ENCODE measurements around the gene KDM3A.

KDM3A gene

DNA sequence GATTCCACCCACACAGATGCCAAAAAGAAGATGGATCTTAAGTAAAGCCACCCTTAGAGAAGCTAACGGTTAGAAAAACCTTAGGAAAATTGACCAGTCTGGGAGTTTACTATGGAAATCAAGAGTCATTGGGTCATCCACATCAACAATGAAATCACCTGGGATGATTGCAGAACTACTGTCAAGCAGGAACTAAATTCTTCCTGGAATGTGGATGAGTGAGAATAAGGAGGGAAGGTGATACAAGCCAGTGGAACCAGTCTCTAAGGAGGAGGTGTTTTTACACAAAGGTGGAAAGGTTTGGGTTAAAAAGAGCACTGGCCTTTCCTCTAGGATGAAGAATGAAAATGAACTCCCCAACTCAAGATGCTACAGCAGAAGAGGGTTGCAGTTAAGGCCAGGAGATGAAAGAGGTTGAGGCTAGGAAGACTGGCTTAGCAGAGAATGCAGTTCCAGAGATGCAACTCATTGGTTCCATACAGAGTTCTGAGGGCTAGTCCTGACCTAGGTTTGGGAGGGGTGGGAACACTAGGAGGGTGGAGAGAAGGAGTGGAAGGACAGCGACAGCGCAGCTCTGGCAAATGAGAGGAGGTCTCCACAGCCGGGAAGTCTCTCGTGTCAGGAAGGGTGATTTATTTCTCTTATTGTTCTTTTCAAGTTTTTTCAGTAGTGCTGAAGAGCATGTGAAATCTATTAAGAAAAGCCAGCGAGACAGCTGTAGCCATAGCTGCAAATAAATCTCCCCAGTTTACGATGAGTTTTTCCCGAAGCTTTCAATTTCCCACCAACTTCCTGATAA, 27.7 kb upstream of the KDM3A start:
- no peaks in the 10 kb centered on the region for H3K36me3 ChIP-seq (ENCODE audit: control insufficient read depth, insufficient read depth, low read length)
- no peaks in the 10 kb centered on the region for H3K4me1 ChIP-seq (ENCODE audit: control insufficient read depth, insufficient read depth, low read length)
- no peak overlapping the region for H3K27ac ChIP-seq (ENCODE audit: low read depth, low read length)
- H3K4me3 ChIP-seq (ENCODE audit: low read depth, low read length): no peak overlapping the region
- H3K9me3 ChIP-seq (ENCODE audit: control insufficient read depth, insufficient read depth, low read depth, low read length): no peaks in the 10 kb centered on the region; the same call in 1 of the 2 replicates
- no peaks in the 10 kb centered on the region for H3K27me3 ChIP-seq (ENCODE audit: control insufficient read depth, insufficient read depth, low read length)
- no peak overlapping the region for H3K9ac ChIP-seq (ENCODE audit: low read length)

DNA sequence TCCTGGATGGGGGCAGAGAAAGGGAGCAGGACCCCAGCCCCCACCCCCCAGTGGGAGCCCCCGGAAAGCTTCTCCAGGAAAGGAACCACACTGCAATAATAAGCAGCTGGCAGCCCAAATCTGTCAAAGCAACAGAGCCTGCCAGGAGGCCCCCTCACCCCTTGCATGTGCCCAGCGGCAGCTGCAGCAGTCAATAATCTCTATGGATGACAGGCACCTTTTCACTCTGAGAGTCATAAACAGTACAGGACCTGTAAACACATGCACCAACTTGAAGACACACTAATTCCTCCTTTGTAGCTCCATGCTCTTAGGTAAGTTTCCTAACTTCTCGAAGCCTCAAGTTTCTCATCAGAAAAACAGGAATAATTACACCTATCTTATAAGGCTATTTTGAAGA, 26.2 kb upstream of the KDM3A start:
- Histone ChIP-seq H3K27ac (ENCODE audit: low read depth, low read length) (no peak overlapping the region), H3K9me3 (ENCODE audit: control insufficient read depth, insufficient read depth, low read depth, low read length) (no peaks in the 10 kb centered on the region; the same call in 1 of the 2 replicates), H3K4me1 (ENCODE audit: control insufficient read depth, insufficient read depth, low read length) (no peaks in the 10 kb centered on the region), H3K9ac (ENCODE audit: low read length) (no peak overlapping the region), H3K4me3 (ENCODE audit: low read depth, low read length) (no peak overlapping the region), H3K36me3 (ENCODE audit: control insufficient read depth, insufficient read depth, low read length) (no peaks in the 10 kb centered on the region), H3K27me3 (ENCODE audit: control insufficient read depth, insufficient read depth, low read length) (no peaks in the 10 kb centered on the region)

DNA sequence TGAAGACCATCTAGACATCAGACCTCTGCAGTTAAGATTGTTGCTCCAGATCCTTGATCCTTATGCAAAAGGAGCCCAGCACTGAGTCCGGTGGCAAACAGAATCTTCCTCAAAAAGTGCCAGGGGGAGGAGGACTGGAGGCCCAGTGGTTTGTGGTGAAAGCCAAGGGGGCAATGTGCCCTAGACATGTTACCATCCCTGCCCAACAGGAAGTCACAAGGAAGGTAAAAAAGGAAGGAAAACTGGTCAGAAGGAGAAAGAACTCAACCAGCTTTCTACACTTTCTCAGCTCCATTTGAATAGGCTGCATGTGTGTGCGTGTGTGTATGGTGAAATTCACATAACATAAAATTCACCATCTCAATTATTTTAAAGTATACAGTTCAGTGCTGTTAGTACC, 25.0 kb upstream of the KDM3A start:
- Histone ChIP-seq H3K36me3 (ENCODE audit: control insufficient read depth, insufficient read depth, low read length) (no peaks in the 10 kb centered on the region), H3K4me3 (ENCODE audit: low read depth, low read length) (no peak overlapping the region), H3K27ac (ENCODE audit: low read depth, low read length) (no peak overlapping the region), H3K9ac (ENCODE audit: low read length) (no peak overlapping the region), H3K9me3 (ENCODE audit: control insufficient read depth, insufficient read depth, low read depth, low read length) (no peaks in the 10 kb centered on the region), H3K27me3 (ENCODE audit: control insufficient read depth, insufficient read depth, low read length) (no peaks in the 10 kb centered on the region), H3K4me1 (ENCODE audit: control insufficient read depth, insufficient read depth, low read length) (no peaks in the 10 kb centered on the region)

DNA sequence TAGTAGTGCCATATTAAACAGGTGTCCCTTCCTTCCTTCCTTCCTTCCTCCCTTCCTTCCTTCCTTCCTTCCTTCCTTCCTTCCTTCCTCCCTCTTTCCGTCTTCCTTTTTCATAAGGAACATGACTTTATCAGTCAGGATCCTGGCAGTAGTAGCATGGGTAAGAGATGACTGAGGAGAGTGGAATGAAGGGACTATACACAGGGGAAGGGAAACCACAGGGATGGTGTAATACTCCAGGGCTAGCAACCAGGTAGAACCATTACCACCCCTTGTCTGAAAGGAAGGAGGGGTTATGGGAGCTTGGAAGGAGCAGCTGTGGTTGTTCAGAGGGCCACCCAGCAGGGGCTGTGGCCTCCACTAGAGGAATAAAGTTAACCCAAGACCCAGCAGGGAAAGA, 23.2 kb upstream of the KDM3A start:
- no peak overlapping the region for H3K4me3 ChIP-seq (ENCODE audit: low read depth, low read length)
- no peak overlapping the region for H3K27ac ChIP-seq (ENCODE audit: low read depth, low read length)
- H3K27me3 ChIP-seq (ENCODE audit: control insufficient read depth, insufficient read depth, low read length): no peaks in the 10 kb centered on the region
- H3K9me3 ChIP-seq (ENCODE audit: control insufficient read depth, insufficient read depth, low read depth, low read length): peaks cover under 1% of the 10 kb centered on the region; the same call in 1 of the 2 replicates
- no peak overlapping the region for H3K9ac ChIP-seq (ENCODE audit: low read length)
- H3K4me1 ChIP-seq (ENCODE audit: control insufficient read depth, insufficient read depth, low read length): no peaks in the 10 kb centered on the region
- H3K36me3 ChIP-seq (ENCODE audit: control insufficient read depth, insufficient read depth, low read length): no peaks in the 10 kb centered on the region

DNA sequence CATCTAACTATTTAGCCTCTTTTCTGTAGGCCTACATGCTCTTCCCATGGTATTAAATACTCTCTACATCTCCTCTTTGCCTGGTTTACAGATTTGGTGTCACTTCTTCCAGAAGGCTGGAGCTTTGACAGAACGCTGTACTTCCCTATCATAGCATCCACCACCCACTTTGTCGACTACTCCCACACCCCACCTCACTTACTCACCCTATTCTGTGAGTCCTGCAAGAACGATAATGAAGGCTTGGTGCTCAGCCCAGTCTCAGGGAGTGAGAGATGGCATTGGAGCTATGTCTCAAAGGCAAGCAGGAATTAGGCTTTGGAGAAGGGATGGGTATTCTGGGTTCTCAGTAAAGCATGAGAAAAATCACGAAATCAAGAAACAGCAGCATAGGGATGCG, 20.3 kb upstream of the KDM3A start:
- no peaks in the 10 kb centered on the region for H3K36me3 ChIP-seq (ENCODE audit: control insufficient read depth, insufficient read depth, low read length)
- no peak overlapping the region for H3K27ac ChIP-seq (ENCODE audit: low read depth, low read length)
- no peak overlapping the region for H3K4me3 ChIP-seq (ENCODE audit: low read depth, low read length)
- H3K27me3 ChIP-seq (ENCODE audit: control insufficient read depth, insufficient read depth, low read length): peaks cover 3% of the 10 kb centered on the region; the same call in 1 of the 2 replicates
- H3K4me1 ChIP-seq (ENCODE audit: control insufficient read depth, insufficient read depth, low read length): no peaks in the 10 kb centered on the region
- H3K9me3 ChIP-seq (ENCODE audit: control insufficient read depth, insufficient read depth, low read depth, low read length): peaks cover 3% of the 10 kb centered on the region; the same call in 1 of the 2 replicates
- H3K9ac ChIP-seq (ENCODE audit: low read length): no peak overlapping the region

DNA sequence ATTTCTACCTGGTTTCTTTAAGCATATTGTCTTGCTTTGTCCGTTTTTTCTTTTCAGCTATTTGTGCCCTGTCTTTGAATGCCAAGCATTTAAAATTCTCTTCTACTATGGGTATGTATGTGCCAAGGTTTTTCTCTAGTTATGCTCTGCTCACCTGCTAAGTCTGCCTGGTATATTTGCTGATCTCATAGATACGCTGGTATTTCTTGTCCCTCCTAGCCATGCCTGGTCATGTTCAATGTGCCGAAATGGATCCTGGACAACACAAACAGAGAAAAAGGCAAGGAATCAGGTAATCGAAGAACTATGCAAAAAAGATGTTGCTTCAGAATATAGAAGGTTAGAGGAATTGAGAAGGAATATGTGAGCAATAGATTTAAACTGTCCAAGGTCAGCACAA, 14.9 kb upstream of the KDM3A start:
- no peak overlapping the region for H3K9ac ChIP-seq (ENCODE audit: low read length)
- peaks cover 6% of the 10 kb centered on the region; the same call in 1 of the 2 replicates for H3K27me3 ChIP-seq (ENCODE audit: control insufficient read depth, insufficient read depth, low read length)
- no peak overlapping the region for H3K27ac ChIP-seq (ENCODE audit: low read depth, low read length)
- no peaks in the 10 kb centered on the region for H3K4me1 ChIP-seq (ENCODE audit: control insufficient read depth, insufficient read depth, low read length)
- no peak overlapping the region for H3K4me3 ChIP-seq (ENCODE audit: low read depth, low read length)
- peaks cover 3% of the 10 kb centered on the region; the same call in 1 of the 2 replicates for H3K9me3 ChIP-seq (ENCODE audit: control insufficient read depth, insufficient read depth, low read depth, low read length)
- H3K36me3 ChIP-seq (ENCODE audit: control insufficient read depth, insufficient read depth, low read length): no peaks in the 10 kb centered on the region

DNA sequence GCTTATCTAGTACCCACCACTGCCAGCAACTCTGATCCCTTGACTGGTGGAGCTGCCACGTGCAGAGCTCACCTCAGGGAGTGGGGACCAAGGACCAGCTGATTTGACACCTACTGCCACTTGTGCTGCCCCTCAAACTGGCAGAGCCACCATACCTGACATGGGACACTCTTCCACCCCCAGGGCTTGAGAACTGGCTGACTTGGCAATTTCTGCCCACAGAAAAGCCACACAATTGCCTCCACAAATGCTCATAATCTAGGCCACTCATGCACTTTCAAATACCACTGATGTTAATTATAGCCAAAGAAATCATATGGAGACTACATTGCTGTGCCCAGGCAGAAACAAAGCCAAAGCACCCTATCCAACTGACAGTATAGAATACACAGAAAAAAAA, 11.8 kb upstream of the KDM3A start:
- Histone ChIP-seq H3K36me3 (ENCODE audit: control insufficient read depth, insufficient read depth, low read length) (no peaks in the 10 kb centered on the region), H3K9ac (ENCODE audit: low read length) (no peak overlapping the region), H3K27ac (ENCODE audit: low read depth, low read length) (no peak overlapping the region), H3K4me1 (ENCODE audit: control insufficient read depth, insufficient read depth, low read length) (no peaks in the 10 kb centered on the region), H3K9me3 (ENCODE audit: control insufficient read depth, insufficient read depth, low read depth, low read length) (no peaks in the 10 kb centered on the region), H3K27me3 (ENCODE audit: control insufficient read depth, insufficient read depth, low read length) (peaks cover 2% of the 10 kb centered on the region; the same call in 1 of the 2 replicates), H3K4me3 (ENCODE audit: low read depth, low read length) (no peak overlapping the region)

DNA sequence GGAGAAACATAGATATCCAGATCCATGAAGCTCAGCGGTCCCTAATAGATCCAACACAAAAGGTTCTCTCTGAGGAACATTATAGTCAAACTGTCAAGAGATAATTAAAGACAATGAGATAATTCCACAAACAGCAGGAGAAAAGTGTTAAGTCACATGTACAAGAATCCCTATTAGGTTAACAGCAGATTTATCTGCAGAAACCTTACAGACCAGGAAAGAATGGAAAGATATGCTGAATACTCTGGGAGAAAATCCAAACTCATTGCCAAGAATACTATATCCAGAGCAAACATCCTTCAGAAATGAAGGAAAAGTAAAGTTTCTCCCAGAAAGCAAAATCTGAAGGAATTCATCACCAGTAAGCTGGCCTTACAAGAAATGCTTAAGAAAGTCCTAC, 10.8 kb upstream of the KDM3A start:
- H3K9me3 ChIP-seq (ENCODE audit: control insufficient read depth, insufficient read depth, low read depth, low read length): no peaks in the 10 kb centered on the region
- no peak overlapping the region for H3K9ac ChIP-seq (ENCODE audit: low read length)
- peaks cover 2% of the 10 kb centered on the region; the same call in 1 of the 2 replicates for H3K27me3 ChIP-seq (ENCODE audit: control insufficient read depth, insufficient read depth, low read length)
- H3K4me3 ChIP-seq (ENCODE audit: low read depth, low read length): no peak overlapping the region
- no peak overlapping the region for H3K27ac ChIP-seq (ENCODE audit: low read depth, low read length)
- no peaks in the 10 kb centered on the region for H3K36me3 ChIP-seq (ENCODE audit: control insufficient read depth, insufficient read depth, low read length)
- no peaks in the 10 kb centered on the region for H3K4me1 ChIP-seq (ENCODE audit: control insufficient read depth, insufficient read depth, low read length)

DNA sequence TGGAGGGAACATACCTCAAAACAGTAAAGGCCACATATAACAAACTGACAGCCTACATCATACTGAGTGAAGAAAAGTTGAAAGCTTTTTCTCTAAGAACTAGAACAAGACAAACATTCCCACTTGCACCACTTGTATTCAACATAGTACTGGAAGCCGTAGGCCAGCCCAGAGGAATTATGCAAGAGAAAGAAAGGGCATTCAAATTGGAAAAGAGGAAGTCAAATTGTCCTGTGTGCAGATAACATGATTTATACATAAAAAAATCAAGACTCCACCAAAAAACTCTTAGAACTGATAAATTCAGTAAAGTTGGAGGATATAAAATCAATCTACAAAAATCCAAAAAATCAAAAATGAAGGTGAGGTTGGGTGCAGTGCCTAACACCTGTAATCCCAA, 8.0 kb upstream of the KDM3A start:
- H3K9ac ChIP-seq (ENCODE audit: low read length): no peak overlapping the region
- no peak overlapping the region for H3K27ac ChIP-seq (ENCODE audit: low read depth, low read length)
- H3K36me3 ChIP-seq (ENCODE audit: control insufficient read depth, insufficient read depth, low read length): no peaks in the 10 kb centered on the region
- H3K27me3 ChIP-seq (ENCODE audit: control insufficient read depth, insufficient read depth, low read length): no peaks in the 10 kb centered on the region
- peaks cover 10% of the 10 kb centered on the region for H3K9me3 ChIP-seq (ENCODE audit: control insufficient read depth, insufficient read depth, low read depth, low read length)
- no peaks in the 10 kb centered on the region for H3K4me1 ChIP-seq (ENCODE audit: control insufficient read depth, insufficient read depth, low read length)
- no peak overlapping the region for H3K4me3 ChIP-seq (ENCODE audit: low read depth, low read length)

DNA sequence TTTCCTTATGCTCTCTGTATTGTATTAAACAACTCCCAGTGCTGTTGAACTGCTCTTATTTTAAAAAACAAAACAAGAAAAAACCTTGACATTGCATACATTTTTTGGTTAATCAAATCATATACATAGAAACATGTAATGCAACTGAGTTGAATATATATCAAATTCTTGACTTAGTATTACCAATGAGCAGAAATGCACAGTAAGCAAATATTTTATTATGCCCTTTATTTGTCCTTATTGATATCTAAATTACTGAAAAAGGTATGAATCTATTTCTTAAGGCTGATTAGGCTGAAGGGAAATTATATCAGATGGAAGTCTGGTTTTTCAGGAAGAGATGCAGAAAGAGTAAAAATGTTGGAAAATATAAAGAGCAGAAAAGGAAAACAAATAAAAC, 6.9 kb upstream of the KDM3A start:
- Histone ChIP-seq H3K4me3 (ENCODE audit: low read depth, low read length) (no peak overlapping the region), H3K27me3 (ENCODE audit: control insufficient read depth, insufficient read depth, low read length) (no peaks in the 10 kb centered on the region), H3K9me3 (ENCODE audit: control insufficient read depth, insufficient read depth, low read depth, low read length) (peaks cover 21% of the 10 kb centered on the region), H3K9ac (ENCODE audit: low read length) (no peak overlapping the region), H3K4me1 (ENCODE audit: control insufficient read depth, insufficient read depth, low read length) (no peaks in the 10 kb centered on the region), H3K27ac (ENCODE audit: low read depth, low read length) (no peak overlapping the region), H3K36me3 (ENCODE audit: control insufficient read depth, insufficient read depth, low read length) (no peaks in the 10 kb centered on the region)

DNA sequence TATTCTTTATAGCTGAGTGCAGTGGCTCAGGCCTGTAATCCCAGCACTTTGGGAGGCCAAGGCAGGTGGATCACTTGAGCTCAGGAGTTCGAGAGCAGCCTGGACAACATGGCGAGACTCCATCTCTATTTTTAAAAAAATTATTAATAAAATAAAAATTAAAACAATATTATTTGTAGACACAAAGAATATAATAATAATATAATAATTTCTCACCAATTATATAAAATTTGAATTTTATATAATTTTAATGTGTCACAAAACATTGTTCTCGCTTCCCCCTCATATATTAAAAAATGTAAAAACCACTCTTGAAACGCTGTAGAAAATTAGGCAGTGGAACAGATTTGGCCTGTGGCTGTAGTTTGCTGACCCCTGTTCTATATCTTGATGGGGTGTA, 5.6 kb upstream of the KDM3A start:
- no peaks in the 10 kb centered on the region for H3K36me3 ChIP-seq (ENCODE audit: control insufficient read depth, insufficient read depth, low read length)
- H3K27me3 ChIP-seq (ENCODE audit: control insufficient read depth, insufficient read depth, low read length): no peaks in the 10 kb centered on the region
- no peaks in the 10 kb centered on the region for H3K4me1 ChIP-seq (ENCODE audit: control insufficient read depth, insufficient read depth, low read length)
- no peak overlapping the region for H3K4me3 ChIP-seq (ENCODE audit: low read depth, low read length)
- no peak overlapping the region for H3K27ac ChIP-seq (ENCODE audit: low read depth, low read length)
- H3K9ac ChIP-seq (ENCODE audit: low read length): no peak overlapping the region
- H3K9me3 ChIP-seq (ENCODE audit: control insufficient read depth, insufficient read depth, low read depth, low read length): peaks cover 32% of the 10 kb centered on the region

Measured in HUES6 (cell line).